H1 (cell line): Measurements from ENCODE around the gene BMERB1. TPM values are rescaled to one million over a fixed set of nuclear protein-coding genes. Genes with fewer than 3 reads are reported as not detected.

Source experiments
- ASH2L ChIP-seq: fragments of 200-600, 300-600 bp; sonication (generic); IDR thresholded peaks from one replicate; pipeline ENCODE4 v1.7.1; 2017; ENCODE audit warnings: low read length
- EP300 ChIP-seq, 2 experiments: IDR thresholded peaks; 1 replicate in 1 of 2; 2 replicates in 1 of 2; pipeline ENCODE4 v1.6.1; 2011 to 2012; ENCODE audit warnings: low read depth in 2 of 2, low read length in 2 of 2, mild to moderate bottlenecking in 2 of 2, borderline replicate concordance in 1 of 2, inconsistent platforms in 1 of 2, moderate library complexity in 1 of 2
- NRF1 ChIP-seq: IDR thresholded peaks from 2 replicates; pipeline ENCODE4 v1.6.1; 2011; ENCODE audit warnings: mild to moderate bottlenecking, low read depth, low read length, improper control_type of control experiment
- TAF7 ChIP-seq: optimal IDR thresholded peaks from 2 replicates; pipeline ENCODE3; 2011; ENCODE audit warnings: low read depth, mild to moderate bottlenecking, inconsistent platforms, low read length, moderate library complexity, borderline replicate concordance
- polyA plus RNA-seq, 7 experiments: library from polyadenylated mRNA; depleted of rRNA in 3 of 7; stranded (reverse) in 5 of 7; unstranded in 2 of 7; fragments of >200 nt in 5 of 7; fragments of 200-250 nt in 2 of 7; gene quantifications; 1 replicate in 5 of 7; 2 replicates in 1 of 7; 4 replicates in 1 of 7; pipeline versions ENCODE4 v1.2.1 to v1.2.3, GENCODE V29; 2011 to 2013; ENCODE audit warnings: missing spikeins in 2 of 7, mixed read lengths in 2 of 7
- total RNA-seq: library from RNA; stranded (reverse); fragmentation: NEBNext Ultra II Directional; extraction: Animal tissue kit (Norgen Biotek cat#: 25700); gene quantifications from 2 replicates; pipeline ENCODE4 v1.2.1, GENCODE V29; 2021
- TF ChIP-seq, protein P1 (sequence below): fragments of 300-600 bp; sonication (generic); IDR thresholded peaks from 2 replicates; pipeline ENCODE4 v1.7.1; 2012; ENCODE audit warnings: low read length, moderate library complexity, mild to moderate bottlenecking, inconsistent platforms; ENCODE audit not compliant: insufficient replicate concordance

BMERB1 gene
- total and polyA plus RNA-seq, 2 of the 8 experiments (the other 6 are each of a cell fraction or from before 2014, with no cell fraction given) = 23.5 to 27.1 TPM

DNA sequence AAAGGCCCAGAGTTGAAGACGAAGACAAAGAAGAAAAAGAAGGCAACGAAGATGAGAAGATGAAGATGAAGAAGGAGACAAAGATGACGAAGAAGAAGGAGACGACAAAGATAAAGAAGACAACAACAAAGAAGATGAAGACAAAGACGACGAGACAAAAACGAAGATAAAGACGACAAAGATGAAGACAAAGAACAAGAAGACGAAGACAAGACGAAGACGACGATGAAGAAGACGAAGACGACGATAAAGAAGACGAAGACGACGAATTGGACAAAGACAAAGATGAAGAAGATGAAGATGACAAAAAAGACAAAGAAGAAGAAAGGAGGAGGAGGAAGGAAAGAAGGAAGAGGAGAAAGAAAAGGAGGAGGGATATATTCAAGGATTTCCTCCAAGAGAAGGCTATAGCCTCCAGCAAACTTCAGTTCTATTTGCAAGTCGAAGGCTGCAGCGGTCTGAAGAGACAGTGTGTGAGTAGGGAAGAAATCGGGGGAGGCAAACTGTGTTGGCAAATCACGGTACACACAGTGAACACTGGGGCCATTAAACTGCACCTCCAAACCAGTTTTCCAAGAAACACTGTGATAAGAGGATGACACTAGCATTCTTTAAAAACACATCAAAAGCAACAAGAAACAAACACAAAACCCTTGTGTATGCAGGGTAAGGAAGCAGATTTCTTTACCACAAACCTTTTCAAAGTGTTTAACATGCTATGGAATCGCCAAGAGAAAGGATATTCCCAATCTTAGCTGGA lies 168.1 kb downstream of the BMERB1 start (continued):
- no peak for TF ChIP-seq TAF7
- TF ChIP-seq, protein P1, sequence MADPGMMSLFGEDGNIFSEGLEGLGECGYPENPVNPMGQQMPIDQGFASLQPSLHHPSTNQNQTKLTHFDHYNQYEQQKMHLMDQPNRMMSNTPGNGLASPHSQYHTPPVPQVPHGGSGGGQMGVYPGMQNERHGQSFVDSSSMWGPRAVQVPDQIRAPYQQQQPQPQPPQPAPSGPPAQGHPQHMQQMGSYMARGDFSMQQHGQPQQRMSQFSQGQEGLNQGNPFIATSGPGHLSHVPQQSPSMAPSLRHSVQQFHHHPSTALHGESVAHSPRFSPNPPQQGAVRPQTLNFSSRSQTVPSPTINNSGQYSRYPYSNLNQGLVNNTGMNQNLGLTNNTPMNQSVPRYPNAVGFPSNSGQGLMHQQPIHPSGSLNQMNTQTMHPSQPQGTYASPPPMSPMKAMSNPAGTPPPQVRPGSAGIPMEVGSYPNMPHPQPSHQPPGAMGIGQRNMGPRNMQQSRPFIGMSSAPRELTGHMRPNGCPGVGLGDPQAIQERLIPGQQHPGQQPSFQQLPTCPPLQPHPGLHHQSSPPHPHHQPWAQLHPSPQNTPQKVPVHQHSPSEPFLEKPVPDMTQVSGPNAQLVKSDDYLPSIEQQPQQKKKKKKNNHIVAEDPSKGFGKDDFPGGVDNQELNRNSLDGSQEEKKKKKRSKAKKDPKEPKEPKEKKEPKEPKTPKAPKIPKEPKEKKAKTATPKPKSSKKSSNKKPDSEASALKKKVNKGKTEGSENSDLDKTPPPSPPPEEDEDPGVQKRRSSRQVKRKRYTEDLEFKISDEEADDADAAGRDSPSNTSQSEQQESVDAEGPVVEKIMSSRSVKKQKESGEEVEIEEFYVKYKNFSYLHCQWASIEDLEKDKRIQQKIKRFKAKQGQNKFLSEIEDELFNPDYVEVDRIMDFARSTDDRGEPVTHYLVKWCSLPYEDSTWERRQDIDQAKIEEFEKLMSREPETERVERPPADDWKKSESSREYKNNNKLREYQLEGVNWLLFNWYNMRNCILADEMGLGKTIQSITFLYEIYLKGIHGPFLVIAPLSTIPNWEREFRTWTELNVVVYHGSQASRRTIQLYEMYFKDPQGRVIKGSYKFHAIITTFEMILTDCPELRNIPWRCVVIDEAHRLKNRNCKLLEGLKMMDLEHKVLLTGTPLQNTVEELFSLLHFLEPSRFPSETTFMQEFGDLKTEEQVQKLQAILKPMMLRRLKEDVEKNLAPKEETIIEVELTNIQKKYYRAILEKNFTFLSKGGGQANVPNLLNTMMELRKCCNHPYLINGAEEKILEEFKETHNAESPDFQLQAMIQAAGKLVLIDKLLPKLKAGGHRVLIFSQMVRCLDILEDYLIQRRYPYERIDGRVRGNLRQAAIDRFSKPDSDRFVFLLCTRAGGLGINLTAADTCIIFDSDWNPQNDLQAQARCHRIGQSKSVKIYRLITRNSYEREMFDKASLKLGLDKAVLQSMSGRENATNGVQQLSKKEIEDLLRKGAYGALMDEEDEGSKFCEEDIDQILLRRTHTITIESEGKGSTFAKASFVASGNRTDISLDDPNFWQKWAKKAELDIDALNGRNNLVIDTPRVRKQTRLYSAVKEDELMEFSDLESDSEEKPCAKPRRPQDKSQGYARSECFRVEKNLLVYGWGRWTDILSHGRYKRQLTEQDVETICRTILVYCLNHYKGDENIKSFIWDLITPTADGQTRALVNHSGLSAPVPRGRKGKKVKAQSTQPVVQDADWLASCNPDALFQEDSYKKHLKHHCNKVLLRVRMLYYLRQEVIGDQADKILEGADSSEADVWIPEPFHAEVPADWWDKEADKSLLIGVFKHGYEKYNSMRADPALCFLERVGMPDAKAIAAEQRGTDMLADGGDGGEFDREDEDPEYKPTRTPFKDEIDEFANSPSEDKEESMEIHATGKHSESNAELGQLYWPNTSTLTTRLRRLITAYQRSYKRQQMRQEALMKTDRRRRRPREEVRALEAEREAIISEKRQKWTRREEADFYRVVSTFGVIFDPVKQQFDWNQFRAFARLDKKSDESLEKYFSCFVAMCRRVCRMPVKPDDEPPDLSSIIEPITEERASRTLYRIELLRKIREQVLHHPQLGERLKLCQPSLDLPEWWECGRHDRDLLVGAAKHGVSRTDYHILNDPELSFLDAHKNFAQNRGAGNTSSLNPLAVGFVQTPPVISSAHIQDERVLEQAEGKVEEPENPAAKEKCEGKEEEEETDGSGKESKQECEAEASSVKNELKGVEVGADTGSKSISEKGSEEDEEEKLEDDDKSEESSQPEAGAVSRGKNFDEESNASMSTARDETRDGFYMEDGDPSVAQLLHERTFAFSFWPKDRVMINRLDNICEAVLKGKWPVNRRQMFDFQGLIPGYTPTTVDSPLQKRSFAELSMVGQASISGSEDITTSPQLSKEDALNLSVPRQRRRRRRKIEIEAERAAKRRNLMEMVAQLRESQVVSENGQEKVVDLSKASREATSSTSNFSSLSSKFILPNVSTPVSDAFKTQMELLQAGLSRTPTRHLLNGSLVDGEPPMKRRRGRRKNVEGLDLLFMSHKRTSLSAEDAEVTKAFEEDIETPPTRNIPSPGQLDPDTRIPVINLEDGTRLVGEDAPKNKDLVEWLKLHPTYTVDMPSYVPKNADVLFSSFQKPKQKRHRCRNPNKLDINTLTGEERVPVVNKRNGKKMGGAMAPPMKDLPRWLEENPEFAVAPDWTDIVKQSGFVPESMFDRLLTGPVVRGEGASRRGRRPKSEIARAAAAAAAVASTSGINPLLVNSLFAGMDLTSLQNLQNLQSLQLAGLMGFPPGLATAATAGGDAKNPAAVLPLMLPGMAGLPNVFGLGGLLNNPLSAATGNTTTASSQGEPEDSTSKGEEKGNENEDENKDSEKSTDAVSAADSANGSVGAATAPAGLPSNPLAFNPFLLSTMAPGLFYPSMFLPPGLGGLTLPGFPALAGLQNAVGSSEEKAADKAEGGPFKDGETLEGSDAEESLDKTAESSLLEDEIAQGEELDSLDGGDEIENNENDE = no peak
- TF ChIP-seq EP300 (IDR thresholded peaks at IDR 0.05; ENCODE audit: borderline replicate concordance in 1 of 2, low read depth in 2 of 2, low read length in 2 of 2) = no peak
- no peak for TF ChIP-seq ASH2L
- TF ChIP-seq NRF1 = no peak
- TF ChIP-seq, all 59 proteins: peak for 0
